Brain microvascular endothelial cell (primary cell): Measurements from ENCODE around the gene NUDT14.
A peak's percentile ranks its signal among the peaks of the same experiment; 100 is the strongest.

Source experiments
- DNase-seq: peaks from one replicate; pipeline ENCODE4 v3.0.0-alpha.2; 2020
- H3K27ac ChIP-seq: fragments of 250-450 bp; sonication (Bioruptor Pico); 2 replicates; pipeline ENCODE4 v1.5.1; 2020; ENCODE audit warnings: mild to moderate bottlenecking, moderate library complexity
- H3K27me3 ChIP-seq: fragments of 250-450 bp; sonication (Bioruptor Pico); replicated peaks from 2 replicates; pipeline ENCODE4 v1.5.1; 2020; ENCODE audit warnings: mild to moderate bottlenecking
- H3K36me3 ChIP-seq: fragments of 250-450 bp; sonication (Bioruptor Pico); replicated peaks from 2 replicates; pipeline ENCODE4 v1.5.1; 2020; ENCODE audit warnings: mild to moderate bottlenecking
- H3K4me3 ChIP-seq: 2 replicates; pipeline ENCODE4 v1.5.1; 2011; ENCODE audit warnings: low read depth, mild to moderate bottlenecking, control low read depth, low read length, moderate library complexity
- CTCF ChIP-seq: IDR thresholded peaks from 2 replicates; pipeline ENCODE4 v1.5.1; 2011; ENCODE audit warnings: low read depth, mild to moderate bottlenecking, moderate library complexity, low read length, control low read depth, inconsistent platforms; ENCODE audit errors: missing control alignments
- in situ Hi-C: cut with HindIII; loops from 2 replicates; pipeline ENCODE4 v1.10.0; 2017; ENCODE audit warnings: low sequenced_read_pairs, low pct_ligation_motif_present

NUDT14 gene

DNA sequence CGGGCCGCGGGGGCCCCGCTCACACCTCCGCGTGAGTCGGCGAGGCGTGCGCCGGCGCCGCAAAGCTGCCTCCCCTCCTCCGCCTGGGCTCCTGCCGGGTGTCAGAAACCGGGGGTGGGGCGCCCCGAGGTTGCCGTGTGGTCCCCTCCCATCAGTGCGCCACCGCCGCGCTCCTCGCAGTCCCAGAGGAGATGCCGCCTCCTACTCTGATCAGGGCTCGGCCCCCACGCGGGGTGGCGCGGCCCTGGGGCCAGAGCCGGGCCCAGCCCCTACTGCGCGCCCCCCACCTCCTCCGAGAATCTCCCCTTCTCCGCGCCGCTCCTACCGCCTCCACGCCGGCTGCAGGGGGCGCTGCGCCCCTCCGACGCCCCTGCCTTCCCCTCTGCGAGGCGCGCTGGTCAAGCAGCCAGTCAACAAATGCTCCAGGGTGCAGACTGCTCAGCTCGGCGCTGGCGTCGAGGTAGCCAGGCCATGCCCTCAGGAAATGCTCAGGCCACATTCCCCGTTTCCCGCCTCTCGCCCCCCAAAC is 12.1 kb downstream of the NUDT14 start:
- DNase-seq: no peak
- Histone ChIP-seq H3K27ac (no peak overlapping the region), H3K4me3 (no peak overlapping the region), H3K27me3 (peaks cover 17% of the 10 kb centered on the region), H3K36me3 (no peaks in the 10 kb centered on the region)
- peak; percentile 60 for TF ChIP-seq CTCF
- in situ Hi-C loops: no loop called here

DNA sequence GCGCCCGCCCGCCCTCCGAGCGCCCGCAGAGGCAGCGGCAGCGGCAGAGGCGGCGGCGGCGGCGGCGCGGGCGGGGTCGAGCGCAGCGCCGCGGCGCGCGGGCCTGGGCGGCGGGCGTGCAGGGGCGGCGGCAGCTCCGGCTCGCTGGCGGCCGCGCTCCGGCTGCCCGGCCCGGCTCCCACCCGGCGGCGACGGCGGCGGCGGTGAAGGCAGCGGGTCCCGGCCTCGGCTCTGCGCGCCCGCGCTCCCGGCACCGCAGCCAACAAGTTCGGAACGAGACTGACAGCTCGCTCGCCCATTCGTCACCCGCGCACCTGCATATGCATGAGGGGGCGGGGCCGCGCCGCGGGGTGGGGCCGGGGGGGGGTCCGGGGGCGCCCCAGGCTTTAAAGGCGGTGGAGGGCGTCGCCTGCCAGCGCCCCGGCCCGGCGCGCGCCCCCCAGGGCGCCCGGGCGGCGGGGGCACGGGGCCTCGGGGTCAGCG is 12.6 kb downstream of the NUDT14 start, which contains the start of gene JAG2:
Gene JAG2, minus strand, starts transcription at position 281 of the 483 bp plus-strand sequence. CDS start 356 bp downstream, outside the sequence.
- Histone ChIP-seq H3K27me3 (peaks cover 17% of the 10 kb centered on the region), H3K36me3 (no peaks in the 10 kb centered on the region), H3K4me3 (no peak within 1 kb of the TSS), H3K27ac (no peak within 1 kb of the TSS)
- in situ Hi-C loops: no loop called here
- no peak for TF ChIP-seq CTCF
- peak; percentile 12 for DNase-seq

DNA sequence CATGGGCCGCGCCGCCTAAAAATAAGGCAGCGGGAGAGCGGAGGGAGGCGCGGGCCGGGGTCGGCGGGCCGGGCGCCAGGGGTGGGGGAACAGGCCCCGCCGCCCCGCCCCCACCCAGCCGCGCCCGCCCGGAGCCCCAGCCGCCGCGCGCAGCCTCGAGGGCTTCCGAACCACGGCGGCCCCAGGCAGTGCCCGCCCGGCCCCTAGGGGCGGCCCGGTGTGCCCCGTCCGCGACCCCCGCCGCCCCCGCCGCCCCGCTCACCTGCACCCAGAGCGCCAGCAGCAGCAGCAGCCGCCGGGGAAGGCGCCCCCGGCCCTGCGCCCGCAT is 13.1 kb downstream of the NUDT14 start:
- Histone ChIP-seq H3K27me3 (peaks cover 17% of the 10 kb centered on the region), H3K36me3 (no peaks in the 10 kb centered on the region), H3K4me3 (no peak overlapping the region), H3K27ac (no peak overlapping the region)
- TF ChIP-seq CTCF: no peak
- in situ Hi-C loops: no loop called here
- no peak for DNase-seq

GRCh38 chr14:105167303-105168092 is 13.6 kb downstream of the NUDT14 start:
- Histone ChIP-seq H3K36me3 (no peaks in the 10 kb centered on the region), H3K27me3 (peaks cover 17% of the 10 kb centered on the region), H3K4me3 (no peak overlapping the region), H3K27ac (no peak overlapping the region)
- DNase-seq: no peak
- in situ Hi-C loops: no loop called here
- no peak for TF ChIP-seq CTCF

GRCh38 chr14:105166571-105167302 is 14.4 kb downstream of the NUDT14 start:
- peaks cover 17% of the 10 kb centered on the region for H3K27me3 ChIP-seq
- in situ Hi-C loops: no loop called here
- H3K4me3 ChIP-seq: no peak overlapping the region
- TF ChIP-seq CTCF: no peak
- DNase-seq: no peak
- H3K36me3 ChIP-seq: no peaks in the 10 kb centered on the region
- H3K27ac ChIP-seq: no peak overlapping the region
